Neuronal stem cell (in vitro differentiated cells): ENCODE results near the gene FAM151B.

Source experiments
- DNase-seq: peaks from one replicate; pipeline ENCODE4 v3.0.0-alpha.2; 2013; ENCODE audit warnings: low spot score
- H2AFZ ChIP-seq: one replicate; pipeline ENCODE4 v1.6.1; 2013; ENCODE audit warnings: mild to moderate bottlenecking, low read length, inconsistent platforms
- H2AK5ac ChIP-seq: 2 replicates; pipeline ENCODE4 v1.6.1; 2013; ENCODE audit warnings: low read depth, mild to moderate bottlenecking, inconsistent platforms, low read length, moderate library complexity, mixed read lengths
- H2BK120ac ChIP-seq: 2 replicates; pipeline ENCODE4 v1.6.1; 2013; ENCODE audit warnings: low read depth, mild to moderate bottlenecking, inconsistent platforms, low read length, moderate library complexity, mixed read lengths
- H2BK12ac ChIP-seq: one replicate; pipeline ENCODE4 v1.6.1; 2013; ENCODE audit warnings: low read length, inconsistent platforms
- H2BK15ac ChIP-seq: 2 replicates; pipeline ENCODE4 v1.6.1; 2013; ENCODE audit warnings: mild to moderate bottlenecking, low read length, inconsistent platforms, mixed read lengths
- H2BK5ac ChIP-seq: one replicate; pipeline ENCODE4 v1.6.1; 2013; ENCODE audit warnings: inconsistent platforms, mild to moderate bottlenecking, low read length, moderate library complexity
- H3K14ac ChIP-seq: one replicate; pipeline ENCODE4 v1.6.1; 2013; ENCODE audit warnings: low read length, inconsistent platforms
- H3K18ac ChIP-seq: 2 replicates; pipeline ENCODE4 v1.6.1; 2013; ENCODE audit warnings: low read length, inconsistent platforms
- H3K23ac ChIP-seq: 2 replicates; pipeline ENCODE4 v1.6.1; 2013; ENCODE audit warnings: low read depth, mild to moderate bottlenecking, mixed read lengths, low read length, inconsistent platforms; ENCODE audit not compliant: poor library complexity
- H3K27ac ChIP-seq: replicated peaks from 3 replicates; pipeline ENCODE4 v1.5.1; 2013; ENCODE audit warnings: low read length, inconsistent platforms
- H3K27me3 ChIP-seq, 3 experiments: 2 replicates each; pipeline ENCODE4 v1.6.1; 2013; ENCODE audit warnings: low read length in 3 of 3, mild to moderate bottlenecking in 2 of 3, inconsistent platforms in 1 of 3, low read depth in 1 of 3, mixed read lengths in 1 of 3, moderate library complexity in 1 of 3; ENCODE audit not compliant: control insufficient read depth in 3 of 3, insufficient read depth in 3 of 3
- H3K36me3 ChIP-seq, 2 donors: replicated peaks in 1 of 2; 2 replicates each; pipeline ENCODE4 v1.6.1; 2013; ENCODE audit warnings: low read length in 2 of 2; ENCODE audit not compliant: control insufficient read depth in 2 of 2, insufficient read depth in 2 of 2
- H3K4ac ChIP-seq: 2 replicates; pipeline ENCODE4 v1.6.1; 2013; ENCODE audit warnings: inconsistent platforms, mild to moderate bottlenecking, low read length, moderate library complexity
- H3K4me1 ChIP-seq, 2 donors: 1 replicate in 1 of 2; 2 replicates in 1 of 2; pipeline ENCODE4 v1.6.1; 2013; ENCODE audit warnings: low read length in 2 of 2, low read depth in 1 of 2; ENCODE audit not compliant: control insufficient read depth in 2 of 2, insufficient read depth in 1 of 2
- H3K4me2 ChIP-seq: one replicate; pipeline ENCODE4 v1.6.1; 2013; ENCODE audit warnings: mild to moderate bottlenecking, low read length, inconsistent platforms; ENCODE audit not compliant: insufficient read depth, poor library complexity, severe bottlenecking
- H3K4me3 ChIP-seq, 2 donors: 2 replicates each; pipeline ENCODE4 v1.5.1; 2013; ENCODE audit warnings: low read length in 2 of 2, mild to moderate bottlenecking in 2 of 2, inconsistent platforms in 1 of 2, moderate library complexity in 1 of 2
- H3K79me1 ChIP-seq: one replicate; pipeline ENCODE4 v1.6.1; 2013; ENCODE audit warnings: low read depth, mild to moderate bottlenecking, inconsistent platforms, low read length, moderate library complexity
- H3K9ac ChIP-seq: one replicate; pipeline ENCODE4 v1.6.1; 2013; ENCODE audit warnings: mild to moderate bottlenecking, low read depth, low read length, inconsistent platforms; ENCODE audit not compliant: poor library complexity
- H3K9me3 ChIP-seq, 2 donors: replicated peaks in 1 of 2; 2 replicates each; pipeline versions ENCODE3 to v1.6.1; 2013; ENCODE audit warnings: low read length in 2 of 2, mild to moderate bottlenecking in 2 of 2, inconsistent platforms in 1 of 2, low read depth in 1 of 2, mixed read lengths in 1 of 2, moderate library complexity in 1 of 2; ENCODE audit not compliant: control insufficient read depth in 2 of 2, insufficient read depth in 1 of 2
- H4K8ac ChIP-seq: one replicate; pipeline ENCODE4 v1.6.1; 2013; ENCODE audit warnings: low read depth, mild to moderate bottlenecking, inconsistent platforms, low read length, moderate library complexity
- H4K91ac ChIP-seq: one replicate; pipeline ENCODE4 v1.6.1; 2013; ENCODE audit warnings: low read length, low read depth, mild to moderate bottlenecking, inconsistent platforms; ENCODE audit not compliant: poor library complexity
- WGBS, 2 donors: extraction: QIAGEN DNeasy Blood & Tissue Kit; methylation state at CpG; one replicate each; pipeline ENCODE4 v1.1.7; 2013; ENCODE audit warnings: missing lambda C conversion rate in 2 of 2, mixed read lengths in 1 of 2; ENCODE audit not compliant: insufficient read length in 2 of 2, insufficient replicate concordance in 1 of 2; ENCODE audit errors: extremely low coverage in 2 of 2; 5-methylcytosine and 5-hydroxymethylcytosine counted together

The FAM151B gene

GRCh38 chr5:80502800-80503199 is 14.9 kb downstream of the FAM151B start:
- Histone ChIP-seq H3K9me3 (no peaks in the 10 kb centered on the region), H3K14ac (no peak overlapping the region), H2AK5ac (no peak overlapping the region), H3K79me1 (no peaks in the 10 kb centered on the region), H3K18ac (no peak overlapping the region), H4K91ac (no peak overlapping the region), H3K4ac (no peak overlapping the region), H3K9ac (no peak overlapping the region), H3K27me3 (no peaks in the 10 kb centered on the region), H4K8ac (no peak overlapping the region), H3K4me1 (no peaks in the 10 kb centered on the region), H2BK12ac (no peak overlapping the region), H3K23ac (no peak overlapping the region), H2BK5ac (no peak overlapping the region), H2AFZ (no peak overlapping the region), H3K4me3 (no peak overlapping the region), H2BK15ac (no peak overlapping the region), H3K36me3 (no peaks in the 10 kb centered on the region), H2BK120ac (no peak overlapping the region), H3K27ac (no peak overlapping the region), H3K4me2 (no peak overlapping the region)
- no peak for DNase-seq
- WGBS, 2 donors: no CpG with 5 or more reads among the region's 2 CpGs

DNA sequence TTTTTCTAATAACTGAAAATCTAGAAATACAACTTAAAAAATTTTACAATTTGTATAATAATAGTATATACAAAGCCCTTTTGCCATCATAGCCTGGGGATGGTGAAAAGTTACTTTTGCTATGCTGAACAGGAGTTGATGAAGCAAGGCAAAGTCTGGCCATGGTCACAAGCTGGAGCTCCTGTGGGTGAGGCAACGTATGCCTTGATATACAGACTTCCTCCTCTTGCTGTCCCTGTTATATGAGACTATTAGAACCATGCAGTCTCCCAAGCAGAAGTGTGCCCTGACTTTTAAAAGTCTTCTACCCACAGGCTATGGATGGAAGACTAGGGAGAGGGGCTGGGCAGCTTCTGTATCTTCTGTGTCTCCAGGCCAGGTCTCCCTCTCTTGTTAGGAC is 15.7 kb downstream of the FAM151B start:
- no peak overlapping the region for H4K8ac ChIP-seq
- no peak overlapping the region for H4K91ac ChIP-seq
- no peaks in the 10 kb centered on the region for H3K4me1 ChIP-seq
- no peaks in the 10 kb centered on the region for H3K9me3 ChIP-seq
- no peak overlapping the region for H3K23ac ChIP-seq
- H2BK15ac ChIP-seq: no peak overlapping the region
- no peak overlapping the region for H3K9ac ChIP-seq
- H3K4me2 ChIP-seq: no peak overlapping the region
- DNase-seq: no peak
- no peak overlapping the region for H3K14ac ChIP-seq
- H2BK12ac ChIP-seq: no peak overlapping the region
- H3K36me3 ChIP-seq: no peaks in the 10 kb centered on the region
- no peak overlapping the region for H2BK5ac ChIP-seq
- H2AK5ac ChIP-seq: no peak overlapping the region
- H3K27ac ChIP-seq: no peak overlapping the region
- H3K18ac ChIP-seq: peak overlapping the region; percentile 37
- H3K27me3 ChIP-seq: no peaks in the 10 kb centered on the region
- no CpG with 5 or more reads among the region's 1 CpG for WGBS, 2 donors
- peak overlapping the region in 1 of 2 donors; percentile 30 for H3K4me3 ChIP-seq
- H3K79me1 ChIP-seq: no peaks in the 10 kb centered on the region
- H3K4ac ChIP-seq: no peak overlapping the region
- H2BK120ac ChIP-seq: no peak overlapping the region
- no peak overlapping the region for H2AFZ ChIP-seq

DNA sequence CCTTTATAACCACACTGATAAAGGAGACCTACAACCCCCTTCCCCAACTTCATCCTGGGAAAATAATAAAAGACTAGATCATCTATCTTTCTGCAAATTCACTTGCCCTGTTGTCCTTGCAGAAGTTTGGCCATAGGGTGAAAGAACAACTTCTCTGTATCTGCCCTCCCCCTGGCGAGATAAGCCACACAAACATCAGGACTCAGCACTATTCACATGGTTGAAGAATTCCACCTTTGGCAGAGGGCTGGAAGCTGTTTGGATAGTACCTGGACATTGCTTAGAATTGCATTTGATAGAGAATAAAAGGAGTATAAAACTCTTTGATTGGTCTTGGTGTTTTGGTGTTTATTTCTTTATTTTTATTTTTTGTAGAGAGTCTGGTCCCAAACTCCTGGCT is 16.9 kb downstream of the FAM151B start:
- DNase-seq: no peak
- H2BK15ac ChIP-seq: no peak overlapping the region
- H2BK120ac ChIP-seq: no peak overlapping the region
- H4K8ac ChIP-seq: no peak overlapping the region
- no peaks in the 10 kb centered on the region for H3K36me3 ChIP-seq
- no peaks in the 10 kb centered on the region for H3K79me1 ChIP-seq
- no peak overlapping the region for H3K4me3 ChIP-seq
- H3K9me3 ChIP-seq: no peaks in the 10 kb centered on the region
- H2BK5ac ChIP-seq: no peak overlapping the region
- H4K91ac ChIP-seq: no peak overlapping the region
- H3K9ac ChIP-seq: no peak overlapping the region
- H2AFZ ChIP-seq: no peak overlapping the region
- H2AK5ac ChIP-seq: no peak overlapping the region
- H3K14ac ChIP-seq: no peak overlapping the region
- WGBS, 2 donors: no CpG with 5 or more reads among the region's 1 CpG
- H3K23ac ChIP-seq: no peak overlapping the region
- H3K4me1 ChIP-seq: no peaks in the 10 kb centered on the region
- no peak overlapping the region for H3K4ac ChIP-seq
- H3K27me3 ChIP-seq: no peaks in the 10 kb centered on the region
- H3K4me2 ChIP-seq: no peak overlapping the region
- H3K27ac ChIP-seq: no peak overlapping the region
- no peak overlapping the region for H3K18ac ChIP-seq
- no peak overlapping the region for H2BK12ac ChIP-seq

- Histone ChIP-seq H3K27me3 (no peaks in the 10 kb centered on the region), H2BK5ac (no peak overlapping the region), H3K4me2 (no peak overlapping the region), H3K18ac (peak overlapping the region; percentile 74), H3K9ac (no peak overlapping the region), H2AFZ (no peak overlapping the region), H3K4me1 (no peaks in the 10 kb centered on the region), H3K9me3 (no peaks in the 10 kb centered on the region), H3K23ac (no peak overlapping the region), H3K4me3 (no peak overlapping the region), H2AK5ac (no peak overlapping the region), H3K79me1 (no peaks in the 10 kb centered on the region), H2BK12ac (no peak overlapping the region), H4K8ac (no peak overlapping the region), H2BK120ac (no peak overlapping the region), H3K4ac (no peak overlapping the region), H3K27ac (no peak overlapping the region), H4K91ac (no peak overlapping the region), H2BK15ac (no peak overlapping the region), H3K36me3 (no peaks in the 10 kb centered on the region), H3K14ac (no peak overlapping the region)
- DNase-seq: no peak
- no CpG with 5 or more reads among the region's 3 CpGs for WGBS, 2 donors
Measured at GRCh38 chr5:80507663-80508062, 19.8 kb downstream of the FAM151B start.
